ENCODE measurements around the gene CCDC78. TPM values are rescaled to one million over a fixed set of nuclear protein-coding genes. Genes with fewer than 3 reads are reported as not detected.
"Not testable (repeated sequence)": the region's sequence is repeated elsewhere in the genome, so short reads cannot be mapped to it uniquely, and the experiment has no call there.

Gene CCDC78
- total RNA-seq, 6 experiments from 2014 or later: 0.31 TPM; not detected in 5

DNA sequence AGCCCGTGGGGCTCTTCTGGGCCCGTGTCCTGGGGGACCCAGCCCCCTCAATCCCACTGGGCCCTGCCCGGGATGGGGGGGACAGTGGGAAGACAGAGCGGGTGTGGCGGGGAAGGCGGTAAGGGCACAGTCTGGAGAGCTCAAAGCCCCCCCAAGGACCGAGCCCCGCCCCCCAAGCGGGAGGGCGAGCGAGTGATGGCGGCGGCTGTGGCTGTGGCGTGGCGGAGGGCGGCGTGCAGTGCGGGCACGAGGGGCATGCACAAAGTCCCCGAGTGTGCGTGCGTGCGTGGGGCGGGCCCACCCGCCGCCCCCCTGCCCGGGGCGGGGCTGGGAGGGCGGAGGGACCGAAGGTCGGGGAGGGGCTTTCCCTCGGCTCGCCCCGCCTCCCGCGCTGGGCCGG is 32.5 kb downstream of the CCDC78 start:
- peaks cover 0 to 15% (median 7%) of the 10 kb centered on the region in 4 donors for H3K4me1 ChIP-seq
- ATAC-seq: no peak
- H3K27ac ChIP-seq: no peak overlapping the region
- intact Hi-C loops (cut with DNase I): no loop called here
- 20% methylated on average over 2 of the region's 37 CpGs for WGBS (ENCODE audit: insufficient coverage, low coverage, low lambda C conversion rate, missing lambda C conversion rate)
- no peak overlapping the region for H3K4me3 ChIP-seq
- no peaks in the 10 kb centered on the region for H3K36me3 ChIP-seq
- H3K9me3 ChIP-seq: no peaks in the 10 kb centered on the region
- peaks cover 0 to 10% of the 10 kb centered on the region in 2 donors for H3K27me3 ChIP-seq
- TF ChIP-seq, protein P1, sequence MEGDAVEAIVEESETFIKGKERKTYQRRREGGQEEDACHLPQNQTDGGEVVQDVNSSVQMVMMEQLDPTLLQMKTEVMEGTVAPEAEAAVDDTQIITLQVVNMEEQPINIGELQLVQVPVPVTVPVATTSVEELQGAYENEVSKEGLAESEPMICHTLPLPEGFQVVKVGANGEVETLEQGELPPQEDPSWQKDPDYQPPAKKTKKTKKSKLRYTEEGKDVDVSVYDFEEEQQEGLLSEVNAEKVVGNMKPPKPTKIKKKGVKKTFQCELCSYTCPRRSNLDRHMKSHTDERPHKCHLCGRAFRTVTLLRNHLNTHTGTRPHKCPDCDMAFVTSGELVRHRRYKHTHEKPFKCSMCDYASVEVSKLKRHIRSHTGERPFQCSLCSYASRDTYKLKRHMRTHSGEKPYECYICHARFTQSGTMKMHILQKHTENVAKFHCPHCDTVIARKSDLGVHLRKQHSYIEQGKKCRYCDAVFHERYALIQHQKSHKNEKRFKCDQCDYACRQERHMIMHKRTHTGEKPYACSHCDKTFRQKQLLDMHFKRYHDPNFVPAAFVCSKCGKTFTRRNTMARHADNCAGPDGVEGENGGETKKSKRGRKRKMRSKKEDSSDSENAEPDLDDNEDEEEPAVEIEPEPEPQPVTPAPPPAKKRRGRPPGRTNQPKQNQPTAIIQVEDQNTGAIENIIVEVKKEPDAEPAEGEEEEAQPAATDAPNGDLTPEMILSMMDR (IDR thresholded peaks at IDR 0.05): no peak
- TF ChIP-seq POLR2A (IDR thresholded peaks at IDR 0.05): no peak
- no peak for DNase-seq

DNA sequence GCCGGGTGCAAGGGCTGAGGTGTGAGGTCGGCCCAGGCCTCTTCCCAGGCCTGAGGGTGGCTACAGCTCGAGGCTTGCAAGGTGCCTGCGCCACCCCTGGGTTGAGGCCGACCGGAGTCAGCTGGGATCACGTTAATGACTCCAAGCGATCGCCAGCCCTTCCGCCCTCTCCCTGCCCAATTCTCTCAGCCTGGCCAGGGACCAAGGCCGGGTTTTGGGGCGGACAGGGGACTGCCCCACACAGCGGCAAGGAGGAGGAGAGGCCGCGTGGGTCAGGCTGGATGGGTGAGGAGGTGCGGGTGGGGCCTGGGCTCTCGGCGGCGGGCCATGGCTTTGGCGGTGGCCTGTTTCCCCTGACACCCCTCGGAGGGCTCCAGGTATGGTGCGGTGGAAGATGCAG is 32.9 kb downstream of the CCDC78 start:
- no peaks in the 10 kb centered on the region for H3K36me3 ChIP-seq
- H3K4me3 ChIP-seq: no peak overlapping the region
- H3K4me1 ChIP-seq: peaks cover 0 to 18% (median 8%) of the 10 kb centered on the region in 4 donors
- 60% methylated on average over 1 of the region's 22 CpGs for WGBS (ENCODE audit: insufficient coverage, low coverage, low lambda C conversion rate, missing lambda C conversion rate)
- intact Hi-C loops (cut with DNase I): no loop called here
- peaks cover 0 to 10% of the 10 kb centered on the region in 2 donors for H3K27me3 ChIP-seq
- TF ChIP-seq, protein P1 (IDR thresholded peaks at IDR 0.05): no peak
- no peak for TF ChIP-seq POLR2A (IDR thresholded peaks at IDR 0.05)
- H3K27ac ChIP-seq: no peak overlapping the region
- no peak for DNase-seq
- no peaks in the 10 kb centered on the region for H3K9me3 ChIP-seq
- no peak for ATAC-seq

DNA sequence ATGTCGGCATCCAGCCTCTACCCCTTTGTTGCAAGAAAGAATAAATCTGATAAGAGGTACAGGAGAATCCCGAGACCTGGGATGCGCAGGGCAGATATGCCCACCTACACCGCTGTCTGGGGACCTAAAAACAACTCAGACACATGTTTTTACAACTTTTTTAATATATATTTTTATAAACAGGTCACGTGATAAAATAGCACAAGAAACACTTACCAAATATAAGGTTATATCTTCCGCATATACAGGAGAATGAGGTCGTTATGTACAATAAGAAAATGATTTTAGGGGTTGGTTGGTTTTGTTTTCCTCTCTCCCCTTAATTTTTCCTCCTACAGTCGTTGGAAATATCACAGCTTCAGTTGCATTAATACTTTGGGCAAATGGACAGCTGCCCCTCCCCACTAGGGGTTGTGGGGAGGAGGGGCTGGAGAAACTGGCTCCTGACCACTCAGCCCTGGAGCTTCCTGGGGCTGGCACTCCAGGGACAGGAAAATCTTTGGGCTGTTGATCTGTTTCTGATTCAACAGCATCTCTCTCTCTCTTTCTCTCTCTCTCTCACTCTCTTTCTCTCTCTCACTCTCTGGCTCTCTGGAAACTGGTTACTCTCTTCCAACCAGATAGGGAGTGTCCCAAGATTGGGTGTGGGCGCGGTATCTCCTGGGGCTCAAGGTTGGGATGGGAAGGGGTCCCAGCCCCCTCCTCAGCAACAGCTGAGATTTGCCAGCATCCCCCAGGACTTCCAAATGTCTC is 33.7 kb downstream of the CCDC78 start:
- Histone ChIP-seq H3K4me3 (no peak overlapping the region), H3K9me3 (no peaks in the 10 kb centered on the region), H3K36me3 (no peaks in the 10 kb centered on the region), H3K27me3 (peaks cover 0 to 10% of the 10 kb centered on the region in 2 donors), H3K27ac (no peak overlapping the region), H3K4me1 (peaks cover 0 to 19% (median 8%) of the 10 kb centered on the region in 4 donors)
- TF ChIP-seq, protein P1 (IDR thresholded peaks at IDR 0.05): no peak
- TF ChIP-seq POLR2A (IDR thresholded peaks at IDR 0.05): no peak
- ATAC-seq (no peak), DNase-seq (no peak)
- WGBS (ENCODE audit: insufficient coverage, low coverage, low lambda C conversion rate, missing lambda C conversion rate): 63% methylated on average over 10 of the region's 10 CpGs
- intact Hi-C loops (cut with DNase I): no loop called here

DNA sequence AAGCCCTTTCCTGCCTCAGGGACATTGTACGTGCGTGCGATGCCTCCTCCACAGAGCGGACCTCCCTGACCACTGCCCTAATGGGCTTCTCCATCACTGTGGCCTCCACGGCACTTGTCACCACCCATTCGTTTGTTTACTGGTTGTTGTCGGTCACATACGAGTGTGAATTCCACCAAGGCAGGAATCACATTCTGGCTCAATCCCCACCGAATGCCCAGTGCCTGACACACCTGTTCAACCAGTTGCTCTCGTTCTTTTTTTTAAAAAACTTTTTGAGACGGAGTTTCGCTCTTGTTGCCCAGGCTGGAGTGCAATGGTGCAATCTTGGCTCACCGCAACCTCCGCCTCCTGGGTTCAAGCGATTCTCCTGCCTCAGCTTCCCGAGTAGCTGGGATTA is 35.0 kb downstream of the CCDC78 start:
- ATAC-seq; H3K27ac ChIP-seq; H3K9me3 ChIP-seq; H3K4me3 ChIP-seq; intact Hi-C loops (cut with DNase I); DNase-seq; H3K36me3 ChIP-seq: not testable (repeated sequence)
- Histone ChIP-seq H3K27me3 (peaks cover 0 to 10% of the 10 kb centered on the region in 2 donors), H3K4me1 (peaks cover 0 to 19% (median 8%) of the 10 kb centered on the region in 4 donors)
- 80% methylated on average over 10 of the region's 16 CpGs for WGBS (ENCODE audit: insufficient coverage, low coverage, low lambda C conversion rate, missing lambda C conversion rate)

DNA sequence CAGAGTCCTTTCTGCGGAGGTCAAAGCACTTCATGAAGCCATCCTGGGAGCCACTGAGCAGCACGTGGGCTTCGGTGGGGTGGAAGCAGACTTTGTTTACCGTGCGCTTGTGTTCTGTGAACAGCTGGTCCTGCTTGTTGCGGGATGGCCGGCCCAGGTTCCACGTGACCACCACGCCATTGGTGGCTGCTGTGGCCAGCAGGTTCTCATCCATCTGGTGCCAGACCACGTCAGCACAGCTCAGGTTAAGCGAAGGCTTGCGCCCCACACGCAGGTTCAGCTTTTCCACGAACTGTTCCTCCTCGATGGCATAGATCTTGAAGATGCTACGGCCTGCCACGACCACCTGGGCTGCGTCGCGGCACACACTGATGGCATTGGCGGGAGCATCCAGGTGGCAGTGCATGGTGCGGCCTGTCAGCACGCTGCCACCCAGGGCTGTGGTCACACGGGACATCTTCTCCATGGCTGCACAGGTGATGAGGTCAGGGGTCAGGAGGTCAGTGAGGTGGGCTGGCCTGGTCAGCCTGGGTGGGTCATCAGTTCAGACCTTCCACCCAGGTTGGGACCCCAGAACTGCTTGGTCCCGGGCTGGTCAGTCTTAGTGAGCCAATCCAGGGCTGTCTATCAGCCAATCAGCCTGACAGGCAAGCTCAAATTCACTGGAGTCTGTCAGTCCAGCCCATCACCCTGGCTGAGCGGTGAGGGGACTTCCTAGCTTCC is 36.9 kb downstream of the CCDC78 start:
- H3K27ac ChIP-seq: peak overlapping the region in 1 of 3 donors; percentile 68
- peaks cover 0 to 19% (median 9%) of the 10 kb centered on the region in 4 donors for H3K4me1 ChIP-seq
- DNase-seq (no peak), ATAC-seq (no peak)
- peaks cover 0 to 4% of the 10 kb centered on the region in 2 donors for H3K27me3 ChIP-seq
- H3K36me3 ChIP-seq: peaks cover 0 to 6% (median 0%) of the 10 kb centered on the region in 4 donors
- no peak for TF ChIP-seq POLR2A (IDR thresholded peaks at IDR 0.05)
- TF ChIP-seq, protein P1 (IDR thresholded peaks at IDR 0.05): no peak
- 80% methylated on average over 2 of the region's 26 CpGs for WGBS (ENCODE audit: insufficient coverage, low coverage, low lambda C conversion rate, missing lambda C conversion rate)
- no peaks in the 10 kb centered on the region for H3K9me3 ChIP-seq
- intact Hi-C loops (cut with DNase I): no loop called here
- H3K4me3 ChIP-seq: peak overlapping the region; percentile 93 to 96 (median 94)
